IPS-18c (cell line): Measurements from ENCODE around the gene ADGRG6.
"Not testable (repeated sequence)": the region's sequence is repeated elsewhere in the genome, so short reads cannot be mapped to it uniquely, and the experiment has no call there.

Experiments used
- H3K4me3 ChIP-seq: 2 replicates; pipeline ENCODE4 v1.7.0; 2013; ENCODE audit warnings: low read depth, mild to moderate bottlenecking, low read length, moderate library complexity; ENCODE audit not compliant: insufficient read depth
- H3K9me3 ChIP-seq: one replicate; pipeline ENCODE4 v1.6.1; 2013; ENCODE audit warnings: mild to moderate bottlenecking, low read length, moderate library complexity; ENCODE audit not compliant: control insufficient read depth, insufficient read depth

ADGRG6 gene

DNA sequence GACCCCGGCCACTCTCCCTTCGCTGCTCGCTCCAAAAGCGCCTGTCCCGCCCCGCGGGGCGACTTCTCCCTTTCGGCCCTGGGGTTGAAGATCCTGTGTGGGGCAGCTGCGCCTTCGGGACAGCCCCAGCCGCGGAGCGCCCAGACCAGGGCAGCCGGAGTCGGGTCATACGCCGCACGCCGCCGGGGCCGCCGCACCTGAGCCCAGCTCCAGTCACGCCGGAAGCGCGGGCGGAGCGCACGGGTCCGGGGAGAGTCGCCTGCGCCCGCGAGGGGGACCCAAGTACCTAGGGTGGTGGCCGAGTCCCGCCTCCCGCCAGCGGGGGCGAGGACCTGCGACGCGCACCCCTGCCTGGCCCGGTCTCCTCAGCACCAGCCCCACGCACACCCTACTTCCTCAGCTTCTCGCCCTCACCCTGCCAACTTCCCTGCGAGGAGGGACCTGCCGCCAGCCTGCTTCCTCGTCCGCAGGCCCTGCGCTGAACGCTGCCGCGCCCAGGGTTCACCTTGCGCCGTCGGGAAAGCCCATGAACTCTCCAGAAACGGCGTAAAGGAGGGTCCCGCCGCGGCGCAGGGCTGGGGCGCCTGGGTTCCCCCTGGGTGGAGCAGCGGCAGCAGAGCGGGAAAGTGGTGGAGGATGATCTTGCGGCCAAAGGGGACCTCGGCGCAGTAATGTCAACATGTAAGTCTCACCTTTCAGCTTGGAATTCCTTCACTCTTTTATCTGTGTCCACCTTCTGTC is at the start of gene ADGRG6:
Gene ADGRG6 (plus strand): TSS at position 357 of the 741 bp plus-strand sequence. CDS start 323 bp downstream, at position 680.
- Histone ChIP-seq H3K4me3 (peak within 1 kb of the TSS; percentile 70), H3K9me3 (peaks cover 5% of the 10 kb centered on the region)

DNA sequence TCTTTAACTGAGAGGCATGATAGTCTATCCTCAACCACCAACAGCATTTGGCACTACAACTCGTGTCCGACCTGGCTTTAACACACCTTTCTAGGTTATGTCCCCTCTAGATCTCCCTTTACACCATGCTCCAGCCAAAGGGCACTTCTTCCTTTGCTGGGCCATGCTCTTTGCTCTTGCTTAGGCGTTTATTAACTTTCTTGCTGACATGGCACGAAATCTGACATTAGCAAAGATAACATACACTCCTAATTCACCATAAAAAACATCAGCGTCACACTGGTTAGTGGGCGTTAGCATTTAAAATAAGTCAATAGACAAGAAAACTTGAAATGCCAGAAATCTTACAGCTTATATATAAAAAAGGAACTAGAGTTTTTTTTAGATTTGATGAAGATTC is 47.3 kb upstream of the ADGRG6 start:
- no peak overlapping the region for H3K4me3 ChIP-seq
- H3K9me3 ChIP-seq = no peaks in the 10 kb centered on the region

- no peaks in the 10 kb centered on the region for H3K9me3 ChIP-seq
- no peak overlapping the region for H3K4me3 ChIP-seq
Measured at GRCh38 chr6:142255785-142256184, 46.0 kb upstream of the ADGRG6 start.

GRCh38 chr6:142258305-142258704 is 43.5 kb upstream of the ADGRG6 start:
- no peak overlapping the region for H3K4me3 ChIP-seq

DNA sequence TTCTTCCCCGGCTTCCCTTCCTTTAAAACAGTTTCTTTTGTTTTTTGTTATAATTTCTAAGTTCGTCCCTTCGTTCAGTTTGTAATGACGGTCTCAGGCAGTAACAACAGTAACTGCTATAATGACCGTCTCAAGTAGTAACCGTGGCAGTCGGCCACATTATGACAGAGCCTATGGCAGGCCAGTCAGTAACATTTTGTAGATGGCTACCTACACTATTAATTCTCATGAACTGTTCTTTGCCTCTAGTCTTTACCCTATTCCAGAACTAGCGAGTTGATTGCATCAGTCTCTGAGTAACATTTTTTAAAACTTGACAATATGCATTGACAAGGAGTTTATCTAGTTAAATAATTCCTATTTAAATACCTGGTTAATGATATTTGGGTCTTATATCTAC is 43.0 kb upstream of the ADGRG6 start:
- no peaks in the 10 kb centered on the region for H3K9me3 ChIP-seq
- H3K4me3 ChIP-seq = no peak overlapping the region

More at GRCh38 chr6:142258305-142258704, 43.5 kb upstream of the ADGRG6 start:
- H3K9me3 ChIP-seq = no peaks in the 10 kb centered on the region

DNA sequence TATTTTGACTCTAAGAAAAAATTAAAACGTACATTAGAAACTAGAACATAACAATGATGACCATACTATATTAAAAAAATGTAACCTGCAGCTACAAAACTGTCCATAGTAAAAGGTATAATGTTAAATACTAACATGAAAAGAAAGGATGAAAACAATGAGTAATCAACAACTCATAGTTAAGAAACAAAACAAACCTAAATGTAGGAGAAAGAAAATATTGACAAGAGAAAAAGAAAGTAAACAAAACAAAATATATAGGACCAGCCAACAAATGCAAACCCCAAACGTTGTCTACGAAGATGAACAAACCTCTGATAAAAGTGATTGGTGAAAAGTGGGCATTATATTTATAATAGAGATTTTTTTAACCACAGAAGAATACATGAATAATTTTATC is 41.1 kb upstream of the ADGRG6 start:
- Histone ChIP-seq H3K4me3 (no peak overlapping the region), H3K9me3 (no peaks in the 10 kb centered on the region)

GRCh38 chr6:142262231-142262630 is 39.6 kb upstream of the ADGRG6 start:
- H3K4me3 ChIP-seq = no peak overlapping the region
- no peaks in the 10 kb centered on the region for H3K9me3 ChIP-seq

DNA sequence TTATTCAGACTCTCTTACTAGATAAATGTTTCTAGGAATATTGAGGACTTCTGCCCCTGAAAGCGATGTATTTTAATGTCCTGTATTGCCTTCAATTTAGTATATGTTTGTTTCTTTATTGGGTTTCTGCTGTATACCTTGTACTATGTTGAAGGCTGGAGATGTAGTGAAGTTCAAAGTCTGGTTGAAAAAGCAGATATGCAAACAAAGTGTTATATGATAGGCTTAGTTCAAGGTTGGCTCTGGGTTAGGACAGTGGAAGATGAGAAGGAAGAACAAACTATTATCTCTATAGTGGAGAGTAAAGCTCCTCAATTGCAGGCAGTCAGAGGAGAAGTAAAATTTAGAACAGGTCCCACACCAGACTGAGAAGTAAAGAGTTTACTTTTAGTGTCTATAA is 36.3 kb upstream of the ADGRG6 start:
- Histone ChIP-seq H3K9me3 (no peaks in the 10 kb centered on the region), H3K4me3 (no peak overlapping the region)

DNA sequence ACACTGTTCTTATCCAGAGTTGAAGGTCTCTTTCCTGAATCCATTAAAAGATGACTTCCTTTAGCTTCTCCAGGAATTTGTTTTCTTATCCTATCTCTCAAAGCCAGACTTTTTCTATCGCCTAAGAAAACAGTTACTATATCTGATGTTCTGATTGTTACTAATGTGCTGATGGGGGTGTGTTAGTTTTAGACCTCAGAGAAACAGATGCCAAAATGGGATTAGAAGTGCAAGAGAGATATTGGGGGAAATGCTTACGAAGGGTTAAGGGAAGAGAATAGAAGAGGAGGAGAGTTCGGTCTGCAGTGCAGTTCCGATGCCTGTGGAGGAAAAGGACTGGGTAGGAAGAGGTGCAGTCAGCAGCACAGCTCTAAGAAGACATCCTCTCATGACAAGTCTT is 35.7 kb upstream of the ADGRG6 start:
- Histone ChIP-seq H3K4me3 (no peak overlapping the region), H3K9me3 (no peaks in the 10 kb centered on the region)

DNA sequence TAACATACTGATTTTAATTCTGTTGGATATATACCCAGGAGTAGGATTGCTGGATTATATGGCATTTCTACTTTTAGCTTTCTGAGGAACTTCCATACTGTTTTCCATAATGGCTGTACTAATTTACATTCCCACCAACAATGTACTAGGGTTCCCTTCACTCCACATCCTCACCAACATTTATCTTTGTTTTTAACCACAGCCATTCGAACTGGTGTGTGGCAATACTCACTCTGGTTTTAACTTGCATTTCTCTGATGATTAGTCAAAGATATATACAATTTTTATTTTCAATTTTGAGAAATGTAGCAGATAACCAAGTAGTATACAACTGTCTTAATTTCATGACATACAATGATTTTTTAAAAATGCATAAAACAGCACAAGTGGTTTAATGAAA is 30.3 kb upstream of the ADGRG6 start:
- no peaks in the 10 kb centered on the region for H3K9me3 ChIP-seq
- H3K4me3 ChIP-seq = no peak overlapping the region

- no peaks in the 10 kb centered on the region for H3K9me3 ChIP-seq
- H3K4me3 ChIP-seq = no peak overlapping the region
Measured at GRCh38 chr6:142274656-142275055, 27.2 kb upstream of the ADGRG6 start.

DNA sequence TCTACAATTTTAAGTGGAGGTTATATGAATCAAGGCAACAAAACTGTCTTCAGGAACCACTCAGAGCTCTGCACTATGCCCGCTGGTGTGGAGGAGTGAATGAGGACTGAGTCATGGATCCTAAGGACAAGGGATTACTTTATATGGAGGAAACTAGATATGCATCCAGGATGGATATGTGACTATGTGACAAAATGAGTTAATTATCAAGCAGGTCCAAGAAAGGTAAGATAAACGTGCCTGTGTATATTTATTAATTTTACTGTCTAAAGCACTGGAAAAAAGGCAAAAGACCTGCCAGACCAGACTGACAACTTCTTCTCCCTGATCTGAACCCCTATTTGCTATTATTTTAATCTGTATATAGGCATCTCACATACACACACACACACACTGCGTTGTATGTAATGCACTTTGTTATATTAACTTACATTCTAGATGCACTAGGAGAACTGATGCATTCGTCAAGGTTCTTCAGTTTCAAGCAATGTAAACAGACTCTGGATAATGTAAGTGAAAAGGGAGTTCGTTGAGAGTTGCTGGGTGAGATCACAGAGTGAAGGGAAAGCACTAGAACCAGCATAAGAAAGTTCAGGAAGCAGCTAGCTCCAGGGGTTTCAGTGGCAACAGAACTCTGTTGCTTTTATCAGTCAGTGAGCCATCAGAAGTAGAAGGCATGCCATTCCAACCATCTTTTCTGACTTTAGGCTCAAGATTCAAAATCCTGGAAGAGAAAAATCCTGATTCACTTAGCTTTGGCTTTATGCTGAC is 26.4 kb upstream of the ADGRG6 start:
- Histone ChIP-seq H3K9me3 (no peaks in the 10 kb centered on the region), H3K4me3 (no peak overlapping the region)

GRCh38 chr6:142276256-142276655 is 25.6 kb upstream of the ADGRG6 start:
- no peaks in the 10 kb centered on the region for H3K9me3 ChIP-seq
- H3K4me3 ChIP-seq = no peak overlapping the region

DNA sequence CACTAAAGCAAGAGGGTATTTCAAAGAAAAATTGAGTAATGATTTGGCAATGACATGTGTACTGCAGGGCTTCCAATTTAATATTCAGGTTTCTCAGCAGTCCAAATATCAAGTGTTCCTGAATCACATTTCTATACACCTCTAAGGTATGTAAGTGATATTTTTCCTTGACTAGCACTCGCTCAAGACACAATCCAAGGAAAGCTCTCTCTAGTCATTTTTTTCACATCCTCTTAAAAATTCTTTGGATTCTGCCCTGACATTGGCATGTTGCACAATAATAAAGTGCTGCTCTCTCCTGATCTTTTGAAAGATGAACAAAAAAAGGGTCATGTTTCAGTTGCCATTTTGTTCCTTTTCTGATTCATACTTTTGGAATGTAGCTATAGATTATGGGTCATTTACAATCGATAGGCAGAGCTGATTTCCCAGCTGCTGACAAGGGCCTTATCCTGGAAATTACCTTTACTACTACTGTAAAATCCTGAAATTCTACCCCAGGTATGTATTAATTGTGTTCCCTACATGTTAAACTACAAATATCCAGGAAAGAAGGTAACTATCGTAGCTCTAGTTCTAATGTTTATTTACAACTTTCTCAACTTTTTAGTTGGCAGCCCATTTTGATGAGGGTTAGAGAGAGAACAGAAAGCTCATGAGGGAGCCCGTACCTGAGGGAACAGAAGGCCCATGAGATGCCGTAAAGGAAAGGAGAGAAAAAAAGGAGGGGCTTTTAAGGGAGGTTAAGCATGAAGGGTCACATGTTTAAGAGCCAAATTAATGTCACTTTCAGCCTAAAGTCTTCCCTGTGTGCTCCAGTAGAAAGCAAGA is 22.2 kb upstream of the ADGRG6 start:
- no peaks in the 10 kb centered on the region for H3K9me3 ChIP-seq
- no peak overlapping the region for H3K4me3 ChIP-seq

GRCh38 chr6:142280265-142280664 is 21.5 kb upstream of the ADGRG6 start:
- Histone ChIP-seq H3K9me3 (no peaks in the 10 kb centered on the region), H3K4me3 (no peak overlapping the region)

DNA sequence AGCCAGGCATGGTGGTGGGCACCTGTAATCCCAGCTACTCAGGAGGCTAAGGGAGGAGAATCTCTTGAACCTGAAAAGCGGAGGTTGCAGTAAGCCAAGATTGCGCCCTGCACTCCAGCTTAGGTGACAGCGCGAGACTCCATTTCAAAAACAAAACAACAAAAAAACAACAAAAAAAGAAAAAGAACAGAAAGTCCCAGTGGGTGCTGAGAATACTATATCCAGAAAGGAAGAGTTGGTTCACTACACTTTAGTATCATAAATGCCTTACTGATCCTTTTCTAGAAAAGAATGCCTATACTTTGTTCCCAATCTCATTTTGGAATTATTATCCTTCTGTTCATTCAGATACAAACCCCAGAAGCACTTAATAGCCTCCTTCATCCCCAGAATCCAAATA is 20.9 kb upstream of the ADGRG6 start:
- Histone ChIP-seq H3K9me3 (no peaks in the 10 kb centered on the region), H3K4me3 (no peak overlapping the region)

DNA sequence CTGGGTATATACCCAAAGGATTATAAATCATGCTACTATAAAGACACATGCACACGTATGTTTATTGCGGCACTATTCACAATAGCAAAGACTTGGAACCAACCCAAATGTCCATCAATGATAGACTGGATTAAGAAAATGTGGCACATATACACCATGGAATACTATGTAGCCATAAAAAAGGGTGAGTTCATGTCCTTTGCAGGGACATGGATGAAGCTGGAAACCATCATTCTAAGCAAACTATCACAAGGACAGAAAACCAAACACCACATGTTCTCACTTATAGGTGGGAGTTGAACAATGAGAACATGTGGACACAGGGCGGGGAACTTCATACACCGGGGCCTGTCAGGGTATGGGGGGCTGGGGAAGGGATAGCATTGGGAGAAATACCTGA is 18.7 kb upstream of the ADGRG6 start:
- H3K9me3 ChIP-seq, H3K4me3 ChIP-seq: not testable (repeated sequence)

DNA sequence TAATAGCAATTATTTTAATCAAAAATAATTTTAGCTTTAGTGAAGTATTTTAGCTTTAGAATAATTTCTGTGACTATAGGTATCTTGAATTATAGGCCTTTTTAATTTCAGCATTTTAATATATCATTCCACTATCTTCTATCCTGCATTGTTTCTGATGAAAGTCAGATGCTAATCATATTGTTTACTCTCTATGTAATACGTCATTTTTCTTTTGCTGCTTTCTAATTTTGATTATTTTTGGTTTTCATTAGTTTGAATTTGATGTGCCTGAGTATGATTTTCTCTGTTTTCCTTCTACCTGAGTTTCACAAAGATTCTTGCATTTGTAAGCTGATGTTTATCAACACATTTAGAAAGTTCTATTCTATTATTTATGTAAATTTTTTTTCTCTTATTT is 17.4 kb upstream of the ADGRG6 start:
- Histone ChIP-seq H3K4me3 (no peak overlapping the region), H3K9me3 (no peaks in the 10 kb centered on the region)
